Tongue (tissue), 2 donors: ENCODE results near the gene EIF1AD. TPM values are rescaled to one million over a fixed set of nuclear protein-coding genes. Genes with fewer than 3 reads are reported as not detected.
A peak's percentile ranks its signal among the peaks of the same experiment; 100 is the strongest.

ENCODE experiments used
- DNase-seq: peaks from one replicate; pipeline ENCODE4 v3.0.0-alpha.2; 2015
- total RNA-seq: library from RNA; depleted of rRNA; stranded (reverse); fragments of >200 nt; gene quantifications from one replicate; pipeline ENCODE4 v1.2.3, GENCODE V29; 2014

EIF1AD gene
- total RNA-seq, 1 donor from 2014 or later = 34.2 TPM

- DNase-seq = no peak
Observed at GRCh38 chr11:66004186-66004585, 2.2 kb upstream of the EIF1AD start.

GRCh38 chr11:66003291-66003690 lies 1.3 kb upstream of the EIF1AD start:
- DNase-seq = no peak

- DNase-seq = peak; percentile 68
Observed at GRCh38 chr11:66002648-66003225, 780 bp upstream of the EIF1AD start.

GRCh38 chr11:65997286-65997685 lies 4.7 kb downstream of the EIF1AD start:
- no peak for DNase-seq

- no peak for DNase-seq
Observed at GRCh38 chr11:65992056-65992455, 9.9 kb downstream of the EIF1AD start.

GRCh38 chr11:65988791-65989592 lies 13.0 kb downstream of the EIF1AD start:
- DNase-seq = peak; percentile 98

- no peak for DNase-seq
Observed at GRCh38 chr11:65987336-65987735, 14.6 kb downstream of the EIF1AD start.

GRCh38 chr11:65983589-65983987 lies 18.4 kb downstream of the EIF1AD start:
- no peak for DNase-seq

GRCh38 chr11:65982824-65983588 lies 19.0 kb downstream of the EIF1AD start:
- DNase-seq = no peak

- DNase-seq = no peak
Observed at GRCh38 chr11:65981972-65982823, 19.8 kb downstream of the EIF1AD start.

GRCh38 chr11:65981101-65981740 lies 20.7 kb downstream of the EIF1AD start:
- DNase-seq = no peak

- no peak for DNase-seq
Observed at GRCh38 chr11:65979261-65979759, 22.6 kb downstream of the EIF1AD start.

- DNase-seq = no peak
Observed at GRCh38 chr11:65978391-65979238, 23.3 kb downstream of the EIF1AD start.

GRCh38 chr11:65977621-65978390 lies 24.2 kb downstream of the EIF1AD start:
- DNase-seq = no peak

GRCh38 chr11:65976216-65977176 lies 25.5 kb downstream of the EIF1AD start:
- no peak for DNase-seq

GRCh38 chr11:65975771-65976170 lies 26.2 kb downstream of the EIF1AD start:
- no peak for DNase-seq

- no peak for DNase-seq
Observed at GRCh38 chr11:65973439-65974110, 28.4 kb downstream of the EIF1AD start.

- no peak for DNase-seq
Observed at GRCh38 chr11:65972116-65972515, 29.8 kb downstream of the EIF1AD start.
